GM13977 (cell line): ENCODE results near the gene NCAN.
"Not testable (repeated sequence)": the region's sequence is repeated elsewhere in the genome, so short reads cannot be mapped to it uniquely, and the experiment has no call there.

Experiments
- DNase-seq: peaks from one replicate; pipeline ENCODE4 v3.0.0; 2012; ENCODE audit warnings: low spot score
- CTCF ChIP-seq: IDR thresholded peaks from 2 replicates; pipeline ENCODE4 v1.5.1; 2012; ENCODE audit warnings: mild to moderate bottlenecking, control low read depth; ENCODE audit not compliant: insufficient read depth; ENCODE audit errors: extremely low read depth, missing control alignments
- in situ Hi-C: fragments of 300-500 bp; cut with MboI; formaldehyde crosslinking; loops from one replicate; pipeline ENCODE4 v1.12.0; 2022; ENCODE audit warnings: low sequenced_read_pairs, low pct_unique_long_range_greater_than_20kb, mixed read lengths, inconsistent platforms; ENCODE audit not compliant: unreplicated experiment

The NCAN gene

GRCh38 chr19:19170053-19170872 is 41.5 kb upstream of the NCAN start, which contains the start of gene MEF2B:
MEF2B (minus strand) TSS chr19:19170263; CDS start chr19:19150735, 19,528 bp downstream.
- peak; percentile 96 for DNase-seq

GRCh38 chr19:19170873-19171672 is 40.7 kb upstream of the NCAN start:
- in situ Hi-C loops: loop anchor here (25.0 kb wide), 1 partner anchor 316 kb away; no protein-coding TSS in a partner anchor
- TF ChIP-seq CTCF: no peak
- DNase-seq: no peak

More at GRCh38 chr19:19170053-19170872, 41.5 kb upstream of the NCAN start, which contains the start of gene MEF2B:
- no peak for TF ChIP-seq CTCF
- in situ Hi-C loops: loop anchor here (25.0 kb wide), 1 partner anchor 317 kb away; no protein-coding TSS in a partner anchor

GRCh38 chr19:19171821-19172532 is 39.8 kb upstream of the NCAN start:
- peak; percentile 76 for DNase-seq
- in situ Hi-C loops: loop anchor here (25.0 kb wide), 1 partner anchor 315 kb away; no protein-coding TSS in a partner anchor

GRCh38 chr19:19173243-19173642 is 38.5 kb upstream of the NCAN start:
- DNase-seq: not testable (repeated sequence)
- in situ Hi-C loops: loop anchor here (25.0 kb wide), 1 partner anchor 314 kb away; no protein-coding TSS in a partner anchor

More at GRCh38 chr19:19171821-19172532, 39.8 kb upstream of the NCAN start:
- TF ChIP-seq CTCF: no peak

- no peak for DNase-seq
- in situ Hi-C loops: no loop called here
- no peak for TF ChIP-seq CTCF
These were observed 34.8 kb upstream of the NCAN start for GRCh38 chr19:19176950-19177349.

- TF ChIP-seq CTCF: no peak
- in situ Hi-C loops: no loop called here
- DNase-seq: no peak
These were observed 32.0 kb upstream of the NCAN start for GRCh38 chr19:19179548-19180441.
